Measurements from ENCODE around the gene TRIM34. TPM values are rescaled to one million over a fixed set of nuclear protein-coding genes. Genes with fewer than 3 reads are reported as not detected.
"Not testable (repeated sequence)": the region's sequence is repeated elsewhere in the genome, so short reads cannot be mapped to it uniquely, and the experiment has no call there.

TRIM34 gene
- total RNA-seq, 4 donors from 2014 or later = 3.8 to 9.2 (median 4.5) TPM

GRCh38 chr11:5600374-5600851 is 24.4 kb upstream of the TRIM34 start:
- Histone ChIP-seq H3K27me3 (no peaks in the 10 kb centered on the region), H3K4me1 (peaks cover 0 to 44% (median 5%) of the 10 kb centered on the region in 3 donors), H3K4me3 (no peak overlapping the region), H3K27ac (peak overlapping the region; percentile 60 to 76 (median 70)), H3K9me3 (no peaks in the 10 kb centered on the region), H3K36me3 (peaks cover 0 to 10% of the 10 kb centered on the region in 2 donors)
- peak; percentile 74 for ATAC-seq
- TF ChIP-seq CTCF (IDR thresholded peaks at IDR 0.05) (peak; percentile 31 to 79 (median 76)), POLR2AphosphoS5 (IDR thresholded peaks at IDR 0.05) (no peak), POLR2A (IDR thresholded peaks at IDR 0.05) (no peak)
- WGBS, 2 donors (ENCODE audit: low coverage in 1 of 2) = 13 to 16% methylated on average over 2 to 3 of the region's 9 CpGs

GRCh38 chr11:5602791-5603190 is 22.0 kb upstream of the TRIM34 start:
- H3K9me3 ChIP-seq, H3K27me3 ChIP-seq, H3K4me3 ChIP-seq, H3K27ac ChIP-seq, ATAC-seq: not testable (repeated sequence)
- Histone ChIP-seq H3K36me3 (peaks cover 0 to 11% of the 10 kb centered on the region in 2 donors), H3K4me1 (peaks cover 0 to 35% (median 0%) of the 10 kb centered on the region in 3 donors)
- WGBS, 2 donors (ENCODE audit: low coverage in 1 of 2) = 90 to 93% methylated on average over 2 to 4 of the region's 4 CpGs

- Histone ChIP-seq H3K27me3 (no peaks in the 10 kb centered on the region), H3K36me3 (peaks cover 0 to 11% of the 10 kb centered on the region in 2 donors), H3K27ac (no peak overlapping the region), H3K4me1 (peaks cover 0 to 29% (median 0%) of the 10 kb centered on the region in 3 donors), H3K4me3 (no peak overlapping the region), H3K9me3 (no peaks in the 10 kb centered on the region)
- 80 to 89% methylated on average over 1 to 5 of the region's 8 CpGs for WGBS, 2 donors (ENCODE audit: low coverage in 1 of 2)
- no peak for TF ChIP-seq EP300 (IDR thresholded peaks at IDR 0.05)
- TF ChIP-seq POLR2AphosphoS5 (IDR thresholded peaks at IDR 0.05) = no peak
- TF ChIP-seq CTCF (IDR thresholded peaks at IDR 0.05) = no peak
- no peak for TF ChIP-seq POLR2A (IDR thresholded peaks at IDR 0.05)
- no peak for ATAC-seq
Observed at GRCh38 chr11:5603326-5603725, 21.5 kb upstream of the TRIM34 start.

- Histone ChIP-seq H3K4me3 (no peak overlapping the region), H3K4me1 (peaks cover 0 to 25% (median 0%) of the 10 kb centered on the region in 3 donors), H3K27ac (no peak overlapping the region), H3K9me3 (no peaks in the 10 kb centered on the region), H3K36me3 (peaks cover 0 to 11% of the 10 kb centered on the region in 2 donors), H3K27me3 (no peaks in the 10 kb centered on the region)
- no peak for TF ChIP-seq EP300 (IDR thresholded peaks at IDR 0.05)
- TF ChIP-seq CTCF (IDR thresholded peaks at IDR 0.05) = no peak
- TF ChIP-seq POLR2AphosphoS5 (IDR thresholded peaks at IDR 0.05) = no peak
- TF ChIP-seq POLR2A (IDR thresholded peaks at IDR 0.05) = no peak
- ATAC-seq = no peak
- 88% methylated on average over 3 of the region's 4 CpGs; no CpG with 5 or more reads in 1 of the 2 donors for WGBS, 2 donors (ENCODE audit: low coverage in 1 of 2)
Observed at GRCh38 chr11:5604896-5605295, 19.9 kb upstream of the TRIM34 start.

GRCh38 chr11:5605849-5606248 is 19.0 kb upstream of the TRIM34 start:
- Histone ChIP-seq H3K27me3 (no peaks in the 10 kb centered on the region), H3K36me3 (peaks cover 0 to 20% of the 10 kb centered on the region in 2 donors), H3K27ac (peak overlapping the region in 1 of 4 donors; percentile 10), H3K9me3 (no peaks in the 10 kb centered on the region), H3K4me3 (no peak overlapping the region), H3K4me1 (peaks cover 0 to 16% (median 0%) of the 10 kb centered on the region in 3 donors)
- peak; percentile 18 for ATAC-seq
- TF ChIP-seq EP300 (IDR thresholded peaks at IDR 0.05) (no peak), POLR2AphosphoS5 (IDR thresholded peaks at IDR 0.05) (no peak), POLR2A (IDR thresholded peaks at IDR 0.05) (no peak), CTCF (IDR thresholded peaks at IDR 0.05) (no peak)
- 25 to 71% methylated on average over 3 to 5 of the region's 5 CpGs for WGBS, 2 donors (ENCODE audit: low coverage in 1 of 2)
